GM12878 (cell line): ENCODE data around the gene MGAT5. TPM values are rescaled to one million over a fixed set of nuclear protein-coding genes. Genes with fewer than 3 reads are reported as not detected.

Source experiments
- CHD4 ChIP-seq: fragments of 200-600 bp; sonication (generic); IDR thresholded peaks from 2 replicates; pipeline ENCODE4 v1.6.1; 2016; ENCODE audit warnings: mild to moderate bottlenecking
- E2F4 ChIP-seq: IDR thresholded peaks from 2 replicates; pipeline ENCODE4 v1.6.1; 2012; ENCODE audit warnings: low read depth, low read length, improper control_type of control experiment
- EED ChIP-seq: sonication (generic); IDR thresholded peaks from 2 replicates; pipeline ENCODE4 v1.6.1; 2016; ENCODE audit warnings: antibody characterized with exemption, low read depth
- FOXM1 ChIP-seq: IDR thresholded peaks from 2 replicates; pipeline ENCODE4 v1.6.1; 2012; ENCODE audit warnings: low read depth, mild to moderate bottlenecking, inconsistent platforms, low read length, moderate library complexity
- HDAC6 ChIP-seq: fragments of 200-600 bp; sonication (generic); IDR thresholded peaks from one replicate; pipeline ENCODE4 v1.8.0; 2017; ENCODE audit warnings: antibody characterized with exemption; ENCODE audit not compliant: unreplicated experiment
- MEF2A ChIP-seq: IDR thresholded peaks from 2 replicates; pipeline ENCODE4 v1.6.1; 2011; ENCODE audit warnings: low read depth, mild to moderate bottlenecking, low read length, moderate library complexity; ENCODE audit not compliant: insufficient read depth
- NFYA ChIP-seq: IDR thresholded peaks from 2 replicates; pipeline ENCODE4 v1.6.1; 2011; ENCODE audit warnings: low read depth, mild to moderate bottlenecking, low read length, improper control_type of control experiment, borderline replicate concordance
- NFYB ChIP-seq: IDR thresholded peaks from 2 replicates; pipeline ENCODE4 v1.6.1; 2011; ENCODE audit warnings: low read depth, mild to moderate bottlenecking, low read length, improper control_type of control experiment, moderate library complexity; ENCODE audit not compliant: insufficient read depth
- POLR2AphosphoS5 ChIP-seq: IDR thresholded peaks from 2 replicates; pipeline ENCODE4 v1.6.1; 2011; ENCODE audit warnings: mild to moderate bottlenecking, low read length, inconsistent platforms
- RAD51 ChIP-seq: fragments of 450-650 bp; IDR thresholded peaks from 2 replicates; pipeline ENCODE4 v1.6.1; 2016; ENCODE audit warnings: moderate library complexity, mild to moderate bottlenecking, inconsistent platforms
- RB1 ChIP-seq: fragments of 450-650 bp; formaldehyde crosslinking; IDR thresholded peaks from 2 replicates; pipeline ENCODE4 v1.6.1; 2017; ENCODE audit warnings: mild to moderate bottlenecking, borderline replicate concordance
- RBBP5 ChIP-seq: fragments of 200-600 bp; sonication (generic); conservative IDR thresholded peaks from 2 replicates; pipeline ENCODE4 v1.6.1; 2016
- RCOR1 ChIP-seq: conservative IDR thresholded peaks from 2 replicates; pipeline ENCODE4 v1.6.1; 2012; ENCODE audit warnings: low read depth, low read length, improper control_type of control experiment
- SREBF1 ChIP-seq: IDR thresholded peaks from 2 replicates; pipeline ENCODE4 v1.6.1; 2012; ENCODE audit warnings: mild to moderate bottlenecking, low read length
- SREBF2 ChIP-seq: IDR thresholded peaks from 2 replicates; pipeline ENCODE4 v1.6.1; 2012; ENCODE audit warnings: mild to moderate bottlenecking, low read length
- STAT1 ChIP-seq: fragments of 450-650 bp; conservative IDR thresholded peaks from 2 replicates; pipeline ENCODE4 v1.6.1; 2014; ENCODE audit warnings: antibody characterized with exemption, mild to moderate bottlenecking
- STAT3 ChIP-seq: IDR thresholded peaks from 2 replicates; pipeline ENCODE4 v1.6.1; 2011; ENCODE audit warnings: low read depth, low read length, improper control_type of control experiment
- YY1 ChIP-seq: IDR thresholded peaks from 2 replicates; pipeline ENCODE4 v1.6.1; 2011; ENCODE audit warnings: low read depth, mild to moderate bottlenecking, low read length
- ZBED1 ChIP-seq: IDR thresholded peaks from 2 replicates; pipeline ENCODE4 v1.6.1; 2016; ENCODE audit warnings: borderline replicate concordance
- ZNF217 ChIP-seq: fragments of 450-650 bp; IDR thresholded peaks from 2 replicates; pipeline ENCODE4 v1.6.1; 2017; ENCODE audit warnings: antibody characterized with exemption, mild to moderate bottlenecking
- ZNF384 ChIP-seq: IDR thresholded peaks from 2 replicates; pipeline ENCODE4 v1.6.1; 2012; ENCODE audit warnings: low read depth, mild to moderate bottlenecking, low read length, improper control_type of control experiment, borderline replicate concordance
- ZNF622 ChIP-seq: fragments of 450-650 bp; IDR thresholded peaks from 2 replicates; pipeline ENCODE4 v1.6.1; 2017; ENCODE audit warnings: mild to moderate bottlenecking, inconsistent platforms
- ZSCAN29 ChIP-seq: fragments of 450-650 bp; IDR thresholded peaks from 2 replicates; pipeline ENCODE4 v1.6.1; 2017; ENCODE audit warnings: mild to moderate bottlenecking, moderate library complexity
- polyA plus RNA-seq, 11 experiments: library from polyadenylated mRNA; depleted of rRNA in 4 of 11; unstranded in 6 of 11; stranded (reverse) in 5 of 11; fragments of >200 nt; fragmentation: Nextera tagmentation in 4 of 11; fragmentation: Illumina TruSeq in 1 of 11; extraction: Ambion mirVana in 4 of 11; extraction: Trizol in 1 of 11; gene quantifications; 1 replicate in 1 of 11; 2 replicates in 10 of 11; pipeline versions ENCODE4 v1.2.1 to v1.2.3, GENCODE V29; 2011 to 2016; ENCODE audit warnings: inconsistent platforms in 2 of 11, missing spikeins in 2 of 11, low read depth in 1 of 11
- total RNA-seq, 4 experiments: library from RNA; depleted of rRNA in 3 of 4; stranded (reverse); fragments of >200 nt in 3 of 4; fragmentation: Illumina TruSeq in 1 of 4; extraction: Trizol in 1 of 4; gene quantifications; 2 replicates each; pipeline versions ENCODE4 v1.2.1 to v1.2.3, GENCODE V29; 2013 to 2021
- TF ChIP-seq, protein P1 (sequence below): fragments of 450-650 bp; IDR thresholded peaks from 2 replicates; pipeline ENCODE4 v1.6.1; 2014; ENCODE audit warnings: mild to moderate bottlenecking
- TF ChIP-seq, protein P2 (sequence below): fragments of 450-650 bp; formaldehyde crosslinking; IDR thresholded peaks from 2 replicates; pipeline ENCODE4 v1.4.0; 2020; ENCODE audit warnings: mild to moderate bottlenecking, moderate library complexity
- TF ChIP-seq, protein P3 (sequence below): fragments of 450-650 bp; conservative IDR thresholded peaks from 2 replicates; pipeline ENCODE4 v1.6.1; 2017; ENCODE audit warnings: mild to moderate bottlenecking, moderate library complexity

The MGAT5 gene
- total and polyA plus RNA-seq, 10 of the 15 experiments (the other 5 are each of a cell fraction or from before 2014, with no cell fraction given) = 4.9 to 104 (median 36.2) TPM

GRCh38 chr2:134218930-134219658 lies 34.8 kb upstream of the MGAT5 start (continued):
- no peak for TF ChIP-seq SREBF2
- no peak for TF ChIP-seq RB1
- TF ChIP-seq, protein P1, sequence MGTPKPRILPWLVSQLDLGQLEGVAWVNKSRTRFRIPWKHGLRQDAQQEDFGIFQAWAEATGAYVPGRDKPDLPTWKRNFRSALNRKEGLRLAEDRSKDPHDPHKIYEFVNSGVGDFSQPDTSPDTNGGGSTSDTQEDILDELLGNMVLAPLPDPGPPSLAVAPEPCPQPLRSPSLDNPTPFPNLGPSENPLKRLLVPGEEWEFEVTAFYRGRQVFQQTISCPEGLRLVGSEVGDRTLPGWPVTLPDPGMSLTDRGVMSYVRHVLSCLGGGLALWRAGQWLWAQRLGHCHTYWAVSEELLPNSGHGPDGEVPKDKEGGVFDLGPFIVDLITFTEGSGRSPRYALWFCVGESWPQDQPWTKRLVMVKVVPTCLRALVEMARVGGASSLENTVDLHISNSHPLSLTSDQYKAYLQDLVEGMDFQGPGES = no peak
- TF ChIP-seq STAT3 = no peak
- TF ChIP-seq ZNF217 = no peak
- TF ChIP-seq FOXM1 = no peak
- TF ChIP-seq NFYA = no peak
- no peak for TF ChIP-seq STAT1
- no peak for TF ChIP-seq E2F4
- no peak for TF ChIP-seq CHD4
- TF ChIP-seq YY1 = peak; percentile 47; the same call in 1 of the 2 replicates
- no peak for TF ChIP-seq ZNF622
- no peak for TF ChIP-seq MEF2A
- TF ChIP-seq HDAC6 = no peak
- TF ChIP-seq ZSCAN29 = no peak
- TF ChIP-seq RAD51 = no peak
- TF ChIP-seq SREBF1 = no peak
- TF ChIP-seq, protein P2, sequence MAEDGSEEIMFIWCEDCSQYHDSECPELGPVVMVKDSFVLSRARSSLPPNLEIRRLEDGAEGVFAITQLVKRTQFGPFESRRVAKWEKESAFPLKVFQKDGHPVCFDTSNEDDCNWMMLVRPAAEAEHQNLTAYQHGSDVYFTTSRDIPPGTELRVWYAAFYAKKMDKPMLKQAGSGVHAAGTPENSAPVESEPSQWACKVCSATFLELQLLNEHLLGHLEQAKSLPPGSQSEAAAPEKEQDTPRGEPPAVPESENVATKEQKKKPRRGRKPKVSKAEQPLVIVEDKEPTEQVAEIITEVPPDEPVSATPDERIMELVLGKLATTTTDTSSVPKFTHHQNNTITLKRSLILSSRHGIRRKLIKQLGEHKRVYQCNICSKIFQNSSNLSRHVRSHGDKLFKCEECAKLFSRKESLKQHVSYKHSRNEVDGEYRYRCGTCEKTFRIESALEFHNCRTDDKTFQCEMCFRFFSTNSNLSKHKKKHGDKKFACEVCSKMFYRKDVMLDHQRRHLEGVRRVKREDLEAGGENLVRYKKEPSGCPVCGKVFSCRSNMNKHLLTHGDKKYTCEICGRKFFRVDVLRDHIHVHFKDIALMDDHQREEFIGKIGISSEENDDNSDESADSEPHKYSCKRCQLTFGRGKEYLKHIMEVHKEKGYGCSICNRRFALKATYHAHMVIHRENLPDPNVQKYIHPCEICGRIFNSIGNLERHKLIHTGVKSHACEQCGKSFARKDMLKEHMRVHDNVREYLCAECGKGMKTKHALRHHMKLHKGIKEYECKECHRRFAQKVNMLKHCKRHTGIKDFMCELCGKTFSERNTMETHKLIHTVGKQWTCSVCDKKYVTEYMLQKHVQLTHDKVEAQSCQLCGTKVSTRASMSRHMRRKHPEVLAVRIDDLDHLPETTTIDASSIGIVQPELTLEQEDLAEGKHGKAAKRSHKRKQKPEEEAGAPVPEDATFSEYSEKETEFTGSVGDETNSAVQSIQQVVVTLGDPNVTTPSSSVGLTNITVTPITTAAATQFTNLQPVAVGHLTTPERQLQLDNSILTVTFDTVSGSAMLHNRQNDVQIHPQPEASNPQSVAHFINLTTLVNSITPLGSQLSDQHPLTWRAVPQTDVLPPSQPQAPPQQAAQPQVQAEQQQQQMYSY (CRISPR knock-in tag) = no peak
- TF ChIP-seq RCOR1 = no peak
- no peak for TF ChIP-seq NFYB
- TF ChIP-seq ZBED1 = no peak
- TF ChIP-seq POLR2AphosphoS5 = no peak
- no peak for TF ChIP-seq ZNF384
- TF ChIP-seq, protein P3, sequence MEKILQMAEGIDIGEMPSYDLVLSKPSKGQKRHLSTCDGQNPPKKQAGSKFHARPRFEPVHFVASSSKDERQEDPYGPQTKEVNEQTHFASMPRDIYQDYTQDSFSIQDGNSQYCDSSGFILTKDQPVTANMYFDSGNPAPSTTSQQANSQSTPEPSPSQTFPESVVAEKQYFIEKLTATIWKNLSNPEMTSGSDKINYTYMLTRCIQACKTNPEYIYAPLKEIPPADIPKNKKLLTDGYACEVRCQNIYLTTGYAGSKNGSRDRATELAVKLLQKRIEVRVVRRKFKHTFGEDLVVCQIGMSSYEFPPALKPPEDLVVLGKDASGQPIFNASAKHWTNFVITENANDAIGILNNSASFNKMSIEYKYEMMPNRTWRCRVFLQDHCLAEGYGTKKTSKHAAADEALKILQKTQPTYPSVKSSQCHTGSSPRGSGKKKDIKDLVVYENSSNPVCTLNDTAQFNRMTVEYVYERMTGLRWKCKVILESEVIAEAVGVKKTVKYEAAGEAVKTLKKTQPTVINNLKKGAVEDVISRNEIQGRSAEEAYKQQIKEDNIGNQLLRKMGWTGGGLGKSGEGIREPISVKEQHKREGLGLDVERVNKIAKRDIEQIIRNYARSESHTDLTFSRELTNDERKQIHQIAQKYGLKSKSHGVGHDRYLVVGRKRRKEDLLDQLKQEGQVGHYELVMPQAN = no peak
- peak; percentile 47 for TF ChIP-seq EED
- no peak for TF ChIP-seq RBBP5
